Measurements from ENCODE around the gene RNF168. TPM values are rescaled to one million over a fixed set of nuclear protein-coding genes. Genes with fewer than 3 reads are reported as not detected.

The RNF168 gene
- total and polyA plus RNA-seq, 2 of the 4 experiments (the other 2 are of a cell fraction), result 2.5 to 15.2 TPM

DNA sequence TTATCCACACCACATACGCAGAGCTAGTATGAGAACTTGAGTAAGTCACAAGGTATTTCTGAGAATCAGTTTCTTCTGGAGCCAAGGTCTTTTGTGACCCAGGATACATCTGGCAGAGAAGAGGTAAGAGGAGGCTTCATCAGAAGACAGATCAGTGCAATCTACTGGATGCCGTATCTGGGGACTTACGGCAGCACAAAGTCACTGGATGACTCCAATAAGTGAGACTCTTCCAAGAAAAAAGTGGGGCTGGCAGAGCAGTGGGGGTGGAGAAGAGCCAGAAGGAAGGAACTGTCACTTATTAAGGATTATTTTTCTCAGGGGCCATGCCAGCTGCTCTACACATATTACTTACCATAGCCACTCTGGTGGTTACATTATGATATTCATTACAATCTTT, 39.8 kb downstream of the RNF168 start:
- POLR2A ChIA-PET (ENCODE audit: unreplicated experiment), result no interaction called here
- Histone ChIP-seq H4K5ac (ENCODE audit: low read depth, low read length) (no peak overlapping the region), H3K9me1 (ENCODE audit: insufficient read depth, low read length) (no peaks in the 10 kb centered on the region; the same call in 1 of the 2 replicates), H3K4ac (ENCODE audit: low read depth, low read length) (no peak overlapping the region), H2AK5ac (ENCODE audit: low read depth, low read length) (no peak overlapping the region), H3K27ac (ENCODE audit: insufficient read depth, low read length) (no peak overlapping the region), H3K9ac (ENCODE audit: low read depth, low read length) (no peak overlapping the region), H2BK20ac (ENCODE audit: low read depth, low read length) (no peak overlapping the region), H2BK15ac (ENCODE audit: low read depth, low read length) (no peak overlapping the region), H2BK5ac (ENCODE audit: low read depth, low read length, poor library complexity, severe bottlenecking) (no peak overlapping the region), H3K27me3 (ENCODE audit: control insufficient read depth, insufficient read depth, low read length) (no peaks in the 10 kb centered on the region), H3K9me3 (ENCODE audit: control insufficient read depth, insufficient read depth, low read length) (no peaks in the 10 kb centered on the region), H3K14ac (replicated peaks; ENCODE audit: low read depth, low read length) (no peak overlapping the region), H4K8ac (ENCODE audit: low read depth in 2 of 2, low read length in 2 of 2) (no peak overlapping the region), H3K4me2 (ENCODE audit: low read depth, low read length) (no peak overlapping the region), H3K56ac (ENCODE audit: extremely low read depth, insufficient read depth, low read length) (no peak overlapping the region), H3K4me3 (ENCODE audit: insufficient read depth, low read depth, low read length) (no peak overlapping the region), H2BK120ac (ENCODE audit: low read depth, low read length) (no peak overlapping the region), H2AK9ac (replicated peaks; ENCODE audit: low read depth, low read length, poor library complexity) (no peak overlapping the region), H3K4me1 (ENCODE audit: control insufficient read depth, insufficient read depth, low read length) (no peaks in the 10 kb centered on the region), H3K23ac (ENCODE audit: low read depth, low read length) (no peak overlapping the region), H4K20me1 (ENCODE audit: insufficient read depth, low read length) (no peaks in the 10 kb centered on the region), H2AFZ (replicated peaks; ENCODE audit: low read length, poor library complexity) (no peak overlapping the region), H3K36me3 (ENCODE audit: control insufficient read depth, insufficient read depth, low read length) (no peaks in the 10 kb centered on the region), H4K91ac (ENCODE audit: insufficient read depth, low read depth, low read length) (no peak overlapping the region), H3K79me1 (ENCODE audit: low read depth in 1 of 2, low read length in 2 of 2) (no peaks in the 10 kb centered on the region; a peak in 2 of 4 replicates), H3K18ac (ENCODE audit: low read depth, low read length) (no peak overlapping the region)
- in situ Hi-C loops (cut with MboI; ENCODE audit: low sequenced_read_pairs), result no loop called here
- DNase-seq, result no peak
- CTCF ChIA-PET, result no interaction called here
- no CpG with 5 or more reads among the region's 3 CpGs for WGBS, 2 experiments (ENCODE audit: extremely low coverage in 2 of 2, insufficient read length in 1 of 2)
- dilution Hi-C loops (cut with HindIII; ENCODE audit: low sequenced_read_pairs, unreplicated experiment), result no loop called here
- ATAC-seq (ENCODE audit: low read depth), result no peak
- TF ChIP-seq MXI1 (IDR thresholded peaks at IDR 0.05; ENCODE audit: borderline replicate concordance, low read depth, low read length), result no peak
- TF ChIP-seq, protein P1, sequence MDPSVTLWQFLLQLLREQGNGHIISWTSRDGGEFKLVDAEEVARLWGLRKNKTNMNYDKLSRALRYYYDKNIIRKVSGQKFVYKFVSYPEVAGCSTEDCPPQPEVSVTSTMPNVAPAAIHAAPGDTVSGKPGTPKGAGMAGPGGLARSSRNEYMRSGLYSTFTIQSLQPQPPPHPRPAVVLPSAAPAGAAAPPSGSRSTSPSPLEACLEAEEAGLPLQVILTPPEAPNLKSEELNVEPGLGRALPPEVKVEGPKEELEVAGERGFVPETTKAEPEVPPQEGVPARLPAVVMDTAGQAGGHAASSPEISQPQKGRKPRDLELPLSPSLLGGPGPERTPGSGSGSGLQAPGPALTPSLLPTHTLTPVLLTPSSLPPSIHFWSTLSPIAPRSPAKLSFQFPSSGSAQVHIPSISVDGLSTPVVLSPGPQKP (IDR thresholded peaks at IDR 0.05; ENCODE audit: borderline replicate concordance, low read depth, low read length), result no peak
- TF ChIP-seq RAD21 (IDR thresholded peaks at IDR 0.05; ENCODE audit: low read length), result no peak
- TF ChIP-seq CHD1 (IDR thresholded peaks at IDR 0.05; ENCODE audit: low read depth, low read length), result no peak
- no peak for TF ChIP-seq NFE2L2 (IDR thresholded peaks at IDR 0.05; ENCODE audit: low read depth, low read length)
- no peak for TF ChIP-seq POLR2A (IDR thresholded peaks at IDR 0.05; ENCODE audit: low read depth, low read length)
- no peak for TF ChIP-seq FOS (IDR thresholded peaks at IDR 0.05; ENCODE audit: low read depth, low read length)
- TF ChIP-seq, protein P2, sequence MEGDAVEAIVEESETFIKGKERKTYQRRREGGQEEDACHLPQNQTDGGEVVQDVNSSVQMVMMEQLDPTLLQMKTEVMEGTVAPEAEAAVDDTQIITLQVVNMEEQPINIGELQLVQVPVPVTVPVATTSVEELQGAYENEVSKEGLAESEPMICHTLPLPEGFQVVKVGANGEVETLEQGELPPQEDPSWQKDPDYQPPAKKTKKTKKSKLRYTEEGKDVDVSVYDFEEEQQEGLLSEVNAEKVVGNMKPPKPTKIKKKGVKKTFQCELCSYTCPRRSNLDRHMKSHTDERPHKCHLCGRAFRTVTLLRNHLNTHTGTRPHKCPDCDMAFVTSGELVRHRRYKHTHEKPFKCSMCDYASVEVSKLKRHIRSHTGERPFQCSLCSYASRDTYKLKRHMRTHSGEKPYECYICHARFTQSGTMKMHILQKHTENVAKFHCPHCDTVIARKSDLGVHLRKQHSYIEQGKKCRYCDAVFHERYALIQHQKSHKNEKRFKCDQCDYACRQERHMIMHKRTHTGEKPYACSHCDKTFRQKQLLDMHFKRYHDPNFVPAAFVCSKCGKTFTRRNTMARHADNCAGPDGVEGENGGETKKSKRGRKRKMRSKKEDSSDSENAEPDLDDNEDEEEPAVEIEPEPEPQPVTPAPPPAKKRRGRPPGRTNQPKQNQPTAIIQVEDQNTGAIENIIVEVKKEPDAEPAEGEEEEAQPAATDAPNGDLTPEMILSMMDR (conservative IDR thresholded peaks at IDR 0.05; ENCODE audit: low read depth, low read length), result no peak
- no peak for TF ChIP-seq RFX5 (IDR thresholded peaks at IDR 0.05; ENCODE audit: low read depth, low read length)
- TF ChIP-seq RCOR1 (IDR thresholded peaks at IDR 0.05; ENCODE audit: insufficient replicate concordance, low read length), result no peak
- no peak for TF ChIP-seq BHLHE40 (IDR thresholded peaks at IDR 0.05; ENCODE audit: low read depth, low read length)
- TF ChIP-seq, protein P3, sequence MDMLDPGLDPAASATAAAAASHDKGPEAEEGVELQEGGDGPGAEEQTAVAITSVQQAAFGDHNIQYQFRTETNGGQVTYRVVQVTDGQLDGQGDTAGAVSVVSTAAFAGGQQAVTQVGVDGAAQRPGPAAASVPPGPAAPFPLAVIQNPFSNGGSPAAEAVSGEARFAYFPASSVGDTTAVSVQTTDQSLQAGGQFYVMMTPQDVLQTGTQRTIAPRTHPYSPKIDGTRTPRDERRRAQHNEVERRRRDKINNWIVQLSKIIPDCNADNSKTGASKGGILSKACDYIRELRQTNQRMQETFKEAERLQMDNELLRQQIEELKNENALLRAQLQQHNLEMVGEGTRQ (IDR thresholded peaks at IDR 0.05; ENCODE audit: low read depth, low read length), result no peak
- TF ChIP-seq MAFK (IDR thresholded peaks at IDR 0.05; ENCODE audit: low read depth, low read length), result no peak
- no peak for TF ChIP-seq SMC3 (IDR thresholded peaks at IDR 0.05; ENCODE audit: low read depth, low read length)
- TF ChIP-seq CEBPB (IDR thresholded peaks at IDR 0.05; ENCODE audit: low read depth, low read length), result no peak
- TF ChIP-seq MAZ (IDR thresholded peaks at IDR 0.05; ENCODE audit: borderline replicate concordance, low read depth, low read length), result no peak
- intact Hi-C loops (cut with micrococcal nuclease), result no loop called here
- BruUV-seq (replicated peaks), result no TSS peak

Measured in IMR-90 (cell line).